HG03103 (cell line): ENCODE results near the gene CROCC2.

Experiments used
- ATAC-seq: cut with Tn5 transposase; IDR thresholded peaks from one replicate; pipeline ENCODE4 v1.9.1; 2021; ENCODE audit warnings: low read depth; ENCODE audit not compliant: unreplicated experiment

Gene CROCC2

DNA sequence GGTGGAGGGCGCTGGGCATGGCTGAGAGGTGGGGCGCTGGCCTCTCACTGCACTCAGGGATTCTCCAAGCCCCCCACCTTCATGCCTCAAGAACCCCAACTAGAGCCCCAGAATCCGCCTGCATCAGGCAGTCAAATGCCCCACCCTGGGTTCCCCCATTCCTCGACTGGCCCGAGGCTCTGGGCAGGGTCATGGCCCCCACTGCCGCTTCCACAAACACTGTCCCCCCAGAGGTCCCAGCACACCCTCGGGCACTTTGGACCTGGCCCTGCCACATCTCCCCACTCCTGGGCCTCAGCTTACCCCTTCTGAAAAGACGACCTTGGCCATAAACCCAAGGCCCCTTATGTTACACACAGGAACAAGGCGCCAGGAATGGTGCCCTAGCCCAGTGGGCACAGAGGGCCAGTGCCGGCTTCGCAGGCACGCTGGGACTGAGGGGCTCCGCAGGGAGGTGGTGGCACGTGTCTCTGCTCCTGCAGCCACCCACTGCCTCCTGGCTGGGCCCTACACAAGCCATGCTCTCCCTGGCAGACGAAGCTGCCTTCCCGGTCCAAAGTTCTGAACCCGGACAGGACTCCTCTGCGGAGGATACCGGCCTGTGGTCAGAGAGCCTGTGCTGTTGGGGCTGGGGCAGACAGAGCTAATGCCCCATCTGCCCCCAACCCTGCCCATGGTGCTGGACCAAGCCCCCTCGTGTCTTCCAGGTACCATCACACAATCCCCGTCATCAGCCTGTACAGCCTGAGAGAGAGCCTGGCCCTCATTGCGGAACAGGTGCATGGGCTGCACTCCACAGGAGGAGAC lies 30.7 kb upstream of the CROCC2 start:
- ATAC-seq: no peak

DNA sequence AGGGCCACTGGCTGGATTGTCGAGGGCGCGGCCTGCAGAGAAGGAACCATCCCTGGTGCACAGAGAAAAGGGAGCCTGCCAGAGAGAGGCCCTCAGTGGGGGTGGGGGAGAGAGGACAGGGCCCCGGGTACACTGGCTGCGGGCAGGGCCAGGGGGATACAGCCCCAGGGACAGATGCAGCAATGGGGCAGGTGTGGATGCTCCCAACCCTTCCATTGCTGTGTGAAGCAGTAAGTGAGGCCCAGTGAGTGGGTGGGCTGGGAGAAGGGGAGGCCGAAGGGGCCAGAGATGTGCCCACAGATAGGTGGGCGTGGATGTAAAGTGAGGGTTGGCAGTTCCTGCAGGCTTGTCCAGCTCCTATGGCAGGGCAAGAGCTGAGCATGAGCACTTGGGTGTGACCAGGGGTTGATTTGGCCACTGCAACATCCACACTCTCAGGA lies 30.1 kb upstream of the CROCC2 start:
- no peak for ATAC-seq

DNA sequence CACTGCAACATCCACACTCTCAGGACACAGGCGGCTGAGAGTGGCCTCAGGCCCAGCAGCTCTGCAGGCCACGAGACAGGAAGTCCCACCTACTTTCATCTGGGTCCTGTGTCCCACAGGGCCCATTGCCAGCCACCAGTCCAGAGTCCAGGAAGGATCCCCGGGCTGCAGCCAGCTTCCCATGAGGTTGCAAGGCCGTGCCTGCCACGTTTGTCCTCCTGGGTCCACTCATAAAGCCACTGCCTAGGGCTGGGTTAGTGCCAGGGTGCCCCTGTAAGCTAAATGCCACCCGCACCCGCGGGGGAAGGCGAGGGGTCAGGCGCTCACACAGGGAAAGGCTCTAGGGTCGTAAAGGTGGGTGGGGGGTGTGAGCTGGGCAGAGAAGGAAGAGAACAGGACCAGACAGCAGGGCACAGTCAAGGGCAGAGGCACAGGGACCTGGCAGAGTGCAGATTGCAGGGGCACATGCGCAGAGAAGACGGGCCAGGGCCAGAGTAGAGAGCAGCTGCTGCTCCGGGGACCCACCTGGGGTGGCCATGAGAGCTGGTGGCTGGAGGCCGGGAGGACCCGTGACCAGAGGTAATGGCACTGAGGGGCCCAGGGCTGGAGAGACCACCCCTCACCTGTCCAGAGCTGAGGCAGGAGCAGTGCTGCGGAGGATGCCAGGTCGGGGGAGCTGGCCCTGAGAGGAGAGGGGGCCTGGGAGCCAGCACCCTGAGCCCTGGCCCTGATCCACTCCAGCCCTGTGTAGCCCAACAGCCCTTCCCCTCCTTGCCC lies 29.5 kb upstream of the CROCC2 start:
- ATAC-seq: no peak

DNA sequence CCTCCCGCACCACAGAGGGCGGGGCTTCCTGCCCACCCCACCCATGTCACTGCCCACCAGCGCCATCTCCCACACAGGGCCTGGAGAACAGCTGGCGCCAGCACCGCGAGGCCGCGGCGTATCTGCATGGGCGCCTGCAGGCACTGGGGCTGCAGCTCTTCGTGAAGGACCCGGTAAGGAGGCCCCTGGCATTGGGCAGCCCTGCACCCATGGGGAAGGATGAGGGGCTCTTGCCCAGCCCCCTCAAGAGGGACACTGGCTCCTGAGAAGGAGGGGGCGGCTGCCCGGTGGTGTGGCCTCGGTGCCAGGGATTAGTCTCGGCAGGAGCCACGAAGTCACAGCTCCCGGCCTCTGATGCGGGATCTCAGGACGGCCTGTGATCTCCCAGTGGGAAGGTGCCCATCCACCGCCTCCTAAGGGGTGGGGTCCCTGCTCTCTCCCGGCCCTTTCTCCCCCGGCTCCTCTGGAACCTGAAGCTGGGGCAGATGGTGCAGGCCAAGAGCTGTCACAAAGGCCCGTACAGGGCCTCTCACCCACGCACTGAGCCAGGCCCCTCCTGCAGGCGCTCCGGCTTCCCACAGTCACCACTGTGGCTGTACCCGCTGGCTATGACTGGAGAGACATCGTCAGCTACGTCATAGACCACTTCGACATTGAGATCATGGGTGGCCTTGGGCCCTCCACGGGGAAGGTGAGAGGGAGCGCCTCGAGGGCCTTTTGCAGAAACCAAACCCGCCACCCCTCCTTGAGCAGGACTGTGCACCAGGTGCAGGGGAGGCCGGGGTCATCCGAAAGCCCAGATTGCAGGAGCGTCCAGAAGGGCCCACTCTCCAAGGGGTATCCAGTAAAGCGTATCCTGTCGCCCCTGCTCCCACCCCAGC lies 28.4 kb upstream of the CROCC2 start:
- ATAC-seq: no peak

DNA sequence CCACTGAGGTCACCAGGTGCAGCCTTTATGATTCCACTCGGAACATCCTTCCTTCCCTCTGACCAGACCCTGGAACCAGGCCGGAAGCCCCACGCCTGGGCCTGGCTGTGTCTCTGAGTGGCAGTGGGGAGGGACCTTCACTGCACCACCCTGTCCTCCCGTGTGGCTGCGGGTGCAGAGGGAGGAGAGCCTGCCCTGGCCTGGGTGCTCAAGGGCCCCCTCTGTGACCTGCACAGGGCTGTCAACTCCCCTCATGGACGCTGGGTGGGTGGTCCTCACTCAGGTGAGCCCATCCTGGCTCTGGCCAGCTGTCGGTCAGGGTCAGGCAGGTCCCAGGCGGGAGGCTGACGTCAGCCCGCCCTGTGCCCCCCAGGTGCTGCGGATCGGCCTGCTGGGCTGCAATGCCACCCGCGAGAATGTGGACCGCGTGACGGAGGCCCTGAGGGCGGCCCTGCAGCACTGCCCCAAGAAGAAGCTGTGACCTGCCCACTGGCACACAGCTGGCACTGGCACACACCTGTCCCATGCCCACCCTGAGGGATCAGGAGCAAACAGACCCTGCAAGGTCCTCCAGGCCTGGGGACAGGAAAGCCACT lies 27.7 kb upstream of the CROCC2 start:
- no peak for ATAC-seq

DNA sequence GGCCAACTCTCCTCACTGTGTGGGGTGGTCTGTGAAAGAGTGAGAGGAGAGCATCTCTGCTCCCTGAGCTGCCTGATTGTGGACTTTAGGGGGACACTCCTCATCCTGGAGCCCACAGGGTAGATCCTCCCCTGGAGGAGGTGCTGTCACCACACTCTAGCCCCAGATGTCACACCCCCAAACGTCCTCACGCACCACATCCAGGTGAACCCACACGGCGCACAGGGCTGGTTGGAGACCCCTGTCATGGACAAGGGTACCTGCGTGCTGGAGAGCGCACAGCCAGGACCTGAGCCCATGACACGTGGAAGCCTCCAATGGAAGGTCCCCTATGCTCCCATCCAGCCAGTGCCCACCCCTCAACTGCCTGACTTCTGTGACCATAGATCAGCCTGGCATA lies 27.0 kb upstream of the CROCC2 start:
- no peak for ATAC-seq

DNA sequence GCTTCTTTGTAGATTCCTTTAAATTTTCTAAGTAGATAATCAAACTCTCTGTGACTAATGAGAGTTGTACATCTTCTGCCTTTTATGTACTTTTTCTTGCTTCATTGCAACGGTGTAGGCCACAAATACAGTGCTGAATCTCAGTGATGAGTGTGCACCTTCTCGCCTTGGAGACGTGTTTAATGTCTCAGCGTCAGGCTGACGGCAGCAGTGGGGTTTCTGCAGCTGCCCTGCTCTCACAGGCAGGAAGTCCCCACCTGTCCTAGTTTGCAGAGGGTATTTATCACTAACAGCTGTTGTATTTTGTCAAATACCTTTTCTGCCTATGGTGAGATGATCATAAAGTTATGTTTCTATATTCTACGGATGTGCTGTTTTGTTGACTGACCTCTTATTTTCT lies 24.2 kb upstream of the CROCC2 start:
- no peak for ATAC-seq

DNA sequence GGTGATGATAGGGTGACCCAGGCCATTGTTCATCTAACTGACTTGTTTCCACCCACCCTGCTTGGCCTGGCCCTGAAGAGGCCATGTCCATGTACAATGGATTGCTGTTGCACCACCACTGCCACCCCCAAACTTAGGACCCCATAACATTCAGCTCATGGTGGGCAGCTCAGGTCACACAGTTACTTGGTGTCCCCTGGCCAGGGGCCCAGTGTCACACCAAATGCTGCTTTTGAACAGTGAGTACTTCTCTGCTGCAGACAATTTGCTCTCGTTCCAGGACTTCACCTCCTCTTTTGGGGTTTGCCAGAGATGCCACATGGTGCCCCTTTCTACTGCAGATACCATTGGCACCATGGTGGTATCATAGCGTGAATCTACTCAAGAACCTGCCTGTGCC lies 21.9 kb upstream of the CROCC2 start:
- ATAC-seq: no peak

DNA sequence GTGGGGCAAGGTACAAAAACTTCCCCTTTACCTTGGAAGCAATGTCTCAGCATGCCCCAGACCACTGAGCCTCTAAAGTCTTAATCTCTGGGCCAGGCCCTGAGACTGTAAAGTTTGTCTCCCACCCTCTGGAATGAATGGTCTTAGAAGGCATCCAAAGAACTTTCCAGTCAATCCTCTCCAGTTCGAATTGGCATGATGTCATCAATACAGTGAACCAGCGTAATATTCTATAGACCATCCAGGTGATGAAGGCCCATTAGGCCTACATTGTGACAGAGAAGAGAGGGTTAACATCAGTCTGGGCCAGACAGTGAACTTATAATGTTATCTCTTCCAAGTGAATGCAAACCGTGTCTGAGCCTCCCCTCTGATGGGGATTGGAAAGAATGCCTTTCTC lies 21.4 kb upstream of the CROCC2 start:
- no peak for ATAC-seq

DNA sequence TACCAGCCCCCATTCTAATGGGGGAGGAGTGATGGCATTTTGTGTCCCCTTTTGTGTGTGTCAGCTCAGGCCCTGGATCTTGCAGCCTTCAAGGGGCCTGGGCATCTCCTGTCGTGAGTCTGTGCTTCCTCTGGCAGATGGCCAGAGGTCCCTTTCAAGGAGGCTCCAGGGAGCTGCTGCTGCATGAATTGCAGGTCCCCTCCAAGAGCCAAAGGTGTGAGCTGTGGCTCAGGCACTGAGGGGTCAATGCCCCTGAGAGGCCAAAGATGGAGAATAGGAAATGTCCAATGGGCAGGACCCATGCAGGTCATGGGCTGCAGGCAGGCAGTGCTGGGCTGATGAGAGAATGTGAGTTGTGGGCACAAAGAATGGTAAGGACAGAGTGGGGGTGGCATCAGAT lies 20.6 kb upstream of the CROCC2 start:
- no peak for ATAC-seq

DNA sequence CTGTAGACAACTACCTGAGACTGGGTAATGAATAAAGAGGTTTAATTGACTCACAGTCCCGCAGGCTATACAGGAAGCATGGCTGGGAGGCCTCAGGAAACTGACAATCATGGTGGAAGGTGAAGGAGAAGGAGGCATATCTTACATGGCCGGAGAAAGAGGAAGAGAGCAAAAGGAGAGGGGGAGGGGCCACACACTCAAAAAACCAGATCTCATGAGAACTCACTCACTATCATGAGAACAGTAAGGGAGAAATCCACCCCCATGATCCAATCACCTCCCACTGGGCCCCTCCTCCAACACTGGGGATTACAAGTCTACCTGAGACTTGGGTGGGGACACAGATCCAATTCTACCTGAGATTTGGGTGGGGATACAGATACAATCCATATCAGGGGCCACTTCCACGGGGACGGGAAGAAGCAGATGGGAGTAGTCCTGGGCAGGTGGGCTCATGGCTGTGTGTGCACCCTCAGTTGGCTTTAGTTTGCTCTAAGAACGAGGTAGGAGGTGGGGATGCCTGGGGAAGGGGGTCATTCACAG lies 20.0 kb upstream of the CROCC2 start:
- ATAC-seq: no peak

DNA sequence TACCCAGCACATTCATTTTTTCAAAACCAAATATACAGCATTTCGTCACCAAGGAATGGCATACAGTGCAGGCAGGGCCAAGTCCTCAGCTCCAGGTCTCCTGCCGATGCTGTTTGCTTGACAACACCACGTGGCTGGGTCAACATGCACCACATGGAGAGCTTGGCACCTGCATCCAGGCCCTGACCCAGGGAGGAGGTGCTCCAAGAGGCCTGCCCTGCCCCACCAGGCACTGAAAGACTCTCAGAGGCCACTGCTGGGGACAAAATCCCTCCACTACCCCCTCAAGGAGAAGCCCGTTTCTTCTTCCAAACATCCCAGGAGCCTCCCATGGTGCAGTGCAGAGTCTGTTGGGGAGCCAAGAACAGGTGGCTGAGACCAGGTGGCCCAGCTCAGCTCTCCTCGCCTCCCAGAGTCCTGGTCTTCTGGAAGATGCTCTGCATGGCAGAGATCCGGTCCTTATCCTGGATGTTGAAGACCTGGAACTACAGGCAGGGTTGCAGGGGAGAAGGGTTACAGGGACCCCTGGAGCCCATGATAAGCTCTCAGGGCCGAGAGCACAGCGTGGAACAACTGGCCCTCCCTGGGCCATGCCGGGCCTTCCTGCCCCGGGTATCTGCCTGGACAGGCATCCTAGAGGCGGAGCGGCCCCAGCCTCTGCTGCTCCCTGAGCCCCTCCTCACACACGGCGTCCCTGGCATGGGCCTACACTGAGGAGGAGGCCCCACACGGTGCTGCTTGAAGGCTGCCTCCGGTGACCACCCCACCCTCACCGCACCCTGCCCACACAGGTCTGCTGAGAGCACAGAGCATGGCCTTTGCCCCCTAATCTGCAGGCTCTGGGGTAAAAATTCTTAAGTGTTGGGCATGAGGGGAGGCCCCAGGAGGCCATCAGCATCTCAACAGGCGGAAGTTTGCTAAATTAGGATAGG lies 19.2 kb upstream of the CROCC2 start:
- no peak for ATAC-seq

DNA sequence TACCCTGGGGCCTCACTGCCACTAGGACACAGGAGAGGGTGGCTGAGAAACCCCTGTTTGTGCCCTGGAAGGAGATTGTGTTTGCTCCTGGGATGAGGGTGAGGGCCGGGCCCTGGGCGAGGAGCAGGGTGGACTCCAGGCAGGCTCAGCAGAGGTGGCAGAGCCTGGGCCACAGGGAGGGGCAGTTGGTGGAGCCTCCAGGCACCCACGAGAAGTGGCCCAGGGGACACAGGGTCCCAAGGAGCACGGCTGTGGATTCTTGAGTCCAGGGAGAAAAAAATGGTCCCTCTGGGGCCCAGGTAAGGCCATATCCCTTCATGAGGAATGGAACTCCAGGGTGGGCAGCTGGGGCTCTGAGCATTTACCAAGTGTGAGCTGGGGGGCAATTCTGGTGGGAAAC lies 18.5 kb upstream of the CROCC2 start:
- no peak for ATAC-seq

DNA sequence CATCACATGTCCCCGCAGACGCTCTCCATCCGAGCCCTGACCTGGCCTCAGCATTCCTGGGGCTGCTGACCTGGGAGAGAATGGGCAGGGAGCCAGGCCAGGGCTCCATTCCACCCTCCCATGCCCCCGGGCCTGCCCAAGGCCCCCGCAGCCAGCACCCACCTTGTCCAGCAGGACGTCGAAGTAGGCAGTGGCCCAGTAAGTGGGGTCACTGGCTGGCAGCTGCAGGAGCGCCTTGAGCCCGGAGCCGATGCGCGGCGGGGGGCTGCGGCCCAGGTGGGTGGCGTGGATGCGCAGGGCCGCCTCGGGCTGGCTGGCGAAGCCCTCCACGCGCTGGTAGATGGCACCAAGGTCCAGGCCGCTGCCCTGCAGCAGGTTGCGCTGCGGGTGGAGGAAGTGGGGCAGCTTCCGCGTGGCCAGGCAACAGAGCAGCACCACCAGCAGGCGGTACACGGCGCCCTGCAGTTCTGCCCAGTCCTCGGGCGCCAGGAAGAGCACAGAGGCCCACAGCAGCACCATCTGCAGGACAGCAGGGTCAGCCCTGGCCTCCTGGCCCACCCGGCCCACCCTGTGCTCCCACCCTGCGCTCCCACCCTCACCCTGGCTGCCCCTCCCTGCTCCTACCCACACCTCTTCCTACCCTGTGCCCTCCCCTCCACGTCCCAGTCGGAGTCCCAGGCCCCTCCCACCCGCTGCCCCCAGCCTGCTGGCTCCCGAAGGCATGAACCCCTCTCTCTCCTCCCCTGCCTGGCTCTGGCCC lies 17.8 kb upstream of the CROCC2 start:
- no peak for ATAC-seq

DNA sequence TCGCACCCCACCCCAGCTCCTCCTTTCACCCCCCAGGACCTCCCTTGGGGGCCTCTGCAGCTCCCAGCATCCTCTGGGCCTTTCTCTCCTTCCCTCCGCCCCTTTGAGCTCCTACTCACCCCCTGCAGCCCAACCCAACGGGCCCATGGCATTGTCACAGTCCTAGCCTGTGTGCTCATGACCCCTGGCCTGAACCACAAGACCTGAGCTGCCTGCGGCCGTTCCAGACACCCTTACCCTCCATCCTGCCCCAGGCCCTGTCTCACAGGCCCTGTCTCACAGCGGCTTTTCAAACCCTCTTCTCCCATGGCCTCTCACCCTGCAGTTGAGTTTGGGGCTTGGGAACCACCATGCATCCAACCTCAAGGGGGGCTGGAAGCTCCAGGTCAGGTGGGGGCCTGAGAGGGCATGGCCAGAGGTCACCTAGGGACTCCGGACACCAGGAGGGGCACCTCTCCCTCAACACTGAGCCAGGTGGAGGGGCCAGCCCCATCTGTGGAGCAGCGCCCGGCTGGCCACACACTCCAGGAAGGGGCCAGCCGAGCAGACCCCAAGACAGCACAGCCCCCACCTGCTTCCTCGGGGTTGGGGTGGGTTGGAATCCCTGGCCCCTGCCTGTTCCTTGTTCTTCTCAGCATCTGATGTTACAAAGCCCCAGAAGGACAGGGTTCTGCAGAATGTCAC lies 17.1 kb upstream of the CROCC2 start:
- no peak for ATAC-seq

DNA sequence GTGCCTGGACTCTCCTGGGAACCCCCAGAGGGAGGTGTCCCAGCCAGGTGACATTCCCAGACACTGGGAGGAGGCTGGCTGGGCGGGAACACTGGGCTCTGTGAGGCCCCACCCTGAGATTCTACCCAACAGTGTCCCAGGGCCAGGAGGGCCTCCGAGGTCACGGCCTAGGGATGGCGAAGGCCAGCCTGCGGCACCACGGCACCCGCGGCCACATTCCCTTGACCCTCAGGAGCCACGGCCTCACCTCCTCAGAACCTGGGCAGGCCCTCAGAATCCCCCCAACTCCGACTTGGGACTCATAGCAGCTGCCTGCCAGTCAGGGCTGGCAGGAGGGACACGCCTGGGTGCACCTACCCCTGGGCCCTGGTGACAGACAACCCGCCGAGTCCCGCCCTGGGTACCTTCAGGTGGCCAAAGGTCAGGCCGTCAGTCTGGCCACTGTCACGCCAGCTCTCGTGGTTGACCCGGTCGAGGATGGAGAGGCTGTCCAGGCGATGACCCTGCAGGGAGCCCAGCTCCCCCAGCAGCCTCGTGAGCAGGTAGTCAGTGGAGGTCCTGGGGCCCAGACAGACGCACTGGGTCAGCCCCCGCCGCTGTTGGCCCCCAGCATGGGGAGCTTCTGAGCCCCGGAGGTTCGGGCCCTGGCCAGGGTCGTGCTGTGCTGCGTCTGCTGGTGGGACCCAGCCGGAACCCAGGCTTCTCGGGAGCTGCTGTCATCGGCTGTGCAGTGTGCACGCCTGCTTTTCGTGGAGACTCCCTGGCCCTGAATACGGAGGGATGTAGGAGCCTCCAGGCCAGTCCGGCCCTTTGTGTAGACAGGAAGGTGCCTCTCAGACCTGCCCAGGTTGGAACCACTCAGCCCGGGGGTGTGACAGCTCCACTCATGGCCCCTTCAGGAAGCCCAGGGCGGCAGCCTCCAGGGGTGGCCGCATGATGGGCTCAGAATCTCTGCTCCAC lies 16.3 kb upstream of the CROCC2 start:
- no peak for ATAC-seq

DNA sequence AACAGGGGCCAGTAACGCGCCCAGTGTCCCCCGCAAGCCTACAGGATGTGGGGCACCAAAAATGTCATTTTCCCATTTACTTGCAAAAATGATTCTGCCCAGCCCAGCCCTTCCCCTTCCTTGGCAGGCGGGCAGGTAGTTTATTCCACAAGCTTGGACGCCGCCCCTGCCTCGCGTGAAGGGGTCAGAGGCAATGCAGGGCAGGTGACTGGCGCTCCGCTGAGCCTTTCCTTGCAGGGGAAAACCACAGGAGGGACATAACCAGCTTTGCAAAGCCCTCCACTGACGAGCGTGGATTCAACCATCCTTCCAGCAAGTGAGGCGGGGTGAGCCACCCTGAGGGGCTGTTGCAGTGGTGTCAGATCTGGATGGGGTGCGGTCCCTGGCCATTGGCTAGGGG lies 15.4 kb upstream of the CROCC2 start:
- ATAC-seq: no peak
